ENCODE results near the gene RRP1.

- TF ChIP-seq CTCF (IDR thresholded peaks at IDR 0.05) (no peak), POLR2AphosphoS5 (IDR thresholded peaks at IDR 0.05; ENCODE audit: insufficient read depth in 1 of 2, low read depth in 1 of 2) (no peak), POLR2A (IDR thresholded peaks at IDR 0.05) (no peak)
Observed at GRCh38 chr21:43772425-43772821, 17.0 kb upstream of the RRP1 start.

Measured in vagina (tissue), 2 donors.